ENCODE measurements around the gene ANO1. TPM values are rescaled to one million over a fixed set of nuclear protein-coding genes. Genes with fewer than 3 reads are reported as not detected.
"Not testable (repeated sequence)": the region's sequence is repeated elsewhere in the genome, so short reads cannot be mapped to it uniquely, and the experiment has no call there.

The ANO1 gene
- total RNA-seq, 1 experiment from 2014 or later: 10.9 TPM

GRCh38 chr11:70200212-70200844, 122.2 kb downstream of the ANO1 start:
- Histone ChIP-seq H3K18ac (ENCODE audit: insufficient read length, low read depth, low read length) (no peak overlapping the region), H3K56ac (ENCODE audit: insufficient read length, low read depth, low read length) (no peak overlapping the region), H4K20me1 (ENCODE audit: control insufficient read depth, insufficient read depth, insufficient read length) (peaks cover 3% of the 10 kb centered on the region), H4K5ac (ENCODE audit: insufficient read length, low read depth, low read length) (no peak overlapping the region), H2AFZ (ENCODE audit: low read length) (no peak overlapping the region), H4K8ac (replicated peaks; ENCODE audit: insufficient read length, low read depth, low read length) (no peak overlapping the region), H2BK12ac (ENCODE audit: insufficient read length, low read depth, low read length) (no peak overlapping the region), H3K4ac (ENCODE audit: low read depth, low read length) (no peak overlapping the region), H3K4me2 (ENCODE audit: insufficient read depth, insufficient read length, low read length) (no peak overlapping the region), H3T11ph (ENCODE audit: low read length) (no peak overlapping the region), H2BK120ac (ENCODE audit: low read depth, low read length, poor library complexity, severe bottlenecking) (no peak overlapping the region), H3K79me2 (ENCODE audit: insufficient read depth, low read length) (peaks cover 11% of the 10 kb centered on the region), H3K79me1 (ENCODE audit: insufficient read depth, low read depth, low read length, poor library complexity, severe bottlenecking) (peaks cover 6% of the 10 kb centered on the region), H3K23me2 (ENCODE audit: insufficient read length, low read depth, low read length, poor library complexity, severe bottlenecking) (peaks cover 14% of the 10 kb centered on the region), H2BK20ac (ENCODE audit: low read depth, low read length, poor library complexity, severe bottlenecking) (no peak overlapping the region), H3K23ac (ENCODE audit: insufficient read length, low read depth, low read length) (no peak overlapping the region), H3K9ac (ENCODE audit: extremely low read depth, insufficient read length, low read length) (no peak overlapping the region), H3K27me3 (ENCODE audit: insufficient read depth, low read length) (no peaks in the 10 kb centered on the region), H3K9me3 (ENCODE audit: control insufficient read depth, low read depth, low read length) (no peaks in the 10 kb centered on the region), H4K91ac (ENCODE audit: insufficient read length, low read depth, low read length) (no peak overlapping the region), H2AK5ac (ENCODE audit: insufficient read length, low read length) (no peak overlapping the region), H3K14ac (ENCODE audit: insufficient read depth, low read length) (no peak overlapping the region), H2BK15ac (ENCODE audit: low read depth, low read length) (no peak overlapping the region), H2BK5ac (ENCODE audit: insufficient read length, low read length) (no peak overlapping the region), H3K4me1 (ENCODE audit: insufficient read depth, low read length) (no peaks in the 10 kb centered on the region), H3K27ac (ENCODE audit: insufficient read length, low read depth, low read length) (no peak overlapping the region)
- H3K4me3 Mint-ChIP-seq: no peak overlapping the region
- no CpG with 5 or more reads among the region's 10 CpGs for WGBS (ENCODE audit: extremely low coverage, insufficient read length, low lambda C conversion rate)
- no peak for DNase-seq
- H3K27me3 Mint-ChIP-seq (ENCODE audit: low read depth): peaks cover 4% of the 10 kb centered on the region
- H3K4me1 Mint-ChIP-seq: peaks cover 21 to 30% of the 10 kb centered on the region in 2 experiments
- H3K27ac Mint-ChIP-seq: no peak overlapping the region
- H3K36me3 Mint-ChIP-seq (ENCODE audit: insufficient read depth in 1 of 3, low read depth in 3 of 3): peaks cover 7 to 10% (median 9%) of the 10 kb centered on the region in 3 experiments; a peak in 6 of 7 replicates
- peaks cover 0 to 5% of the 10 kb centered on the region in 2 experiments; a peak in 3 of 5 replicates for H3K9me3 Mint-ChIP-seq
- no peak for TF ChIP-seq CTCF (conservative IDR thresholded peaks at IDR 0.05)

- not testable (repeated sequence) for H3K27ac Mint-ChIP-seq; H3K27ac ChIP-seq (ENCODE audit: insufficient read length, low read depth, low read length); H4K5ac ChIP-seq (ENCODE audit: insufficient read length, low read depth, low read length); H2BK5ac ChIP-seq (ENCODE audit: insufficient read length, low read length); H3T11ph ChIP-seq (ENCODE audit: low read length); H3K4me1 ChIP-seq (ENCODE audit: insufficient read depth, low read length); H2AK5ac ChIP-seq (ENCODE audit: insufficient read length, low read length); H3K9me3 Mint-ChIP-seq; H4K8ac ChIP-seq (replicated peaks; ENCODE audit: insufficient read length, low read depth, low read length); H3K4ac ChIP-seq (ENCODE audit: low read depth, low read length); H3K27me3 ChIP-seq (ENCODE audit: insufficient read depth, low read length); H3K56ac ChIP-seq (ENCODE audit: insufficient read length, low read depth, low read length); H4K20me1 ChIP-seq (ENCODE audit: control insufficient read depth, insufficient read depth, insufficient read length); H2BK12ac ChIP-seq (ENCODE audit: insufficient read length, low read depth, low read length); H2BK120ac ChIP-seq (ENCODE audit: low read depth, low read length, poor library complexity, severe bottlenecking); H3K9me3 ChIP-seq (ENCODE audit: control insufficient read depth, low read depth, low read length); H3K79me1 ChIP-seq (ENCODE audit: insufficient read depth, low read depth, low read length, poor library complexity, severe bottlenecking); DNase-seq; H3K18ac ChIP-seq (ENCODE audit: insufficient read length, low read depth, low read length); H2AFZ ChIP-seq (ENCODE audit: low read length); H3K4me2 ChIP-seq (ENCODE audit: insufficient read depth, insufficient read length, low read length); H3K14ac ChIP-seq (ENCODE audit: insufficient read depth, low read length); H2BK20ac ChIP-seq (ENCODE audit: low read depth, low read length, poor library complexity, severe bottlenecking); H3K27me3 Mint-ChIP-seq (ENCODE audit: low read depth); H3K9ac ChIP-seq (ENCODE audit: extremely low read depth, insufficient read length, low read length); H3K23ac ChIP-seq (ENCODE audit: insufficient read length, low read depth, low read length); H2BK15ac ChIP-seq (ENCODE audit: low read depth, low read length); H3K4me3 Mint-ChIP-seq; H4K91ac ChIP-seq (ENCODE audit: insufficient read length, low read depth, low read length)
- WGBS (ENCODE audit: extremely low coverage, insufficient read length, low lambda C conversion rate): no CpG with 5 or more reads among the region's 3 CpGs
- Histone ChIP-seq H3K79me2 (ENCODE audit: insufficient read depth, low read length) (peaks cover 15% of the 10 kb centered on the region), H3K23me2 (ENCODE audit: insufficient read length, low read depth, low read length, poor library complexity, severe bottlenecking) (peaks cover 14% of the 10 kb centered on the region)
- Mint-ChIP-seq H3K4me1 (peaks cover 28 to 32% of the 10 kb centered on the region in 2 experiments), H3K36me3 (ENCODE audit: insufficient read depth in 1 of 3, low read depth in 3 of 3) (peaks cover 11 to 17% (median 12%) of the 10 kb centered on the region in 3 experiments; a peak in 6 of 7 replicates)
Observed at GRCh38 chr11:70201047-70201446, 122.9 kb downstream of the ANO1 start.

Data from H9 (cell line).